Endodermal cell (in vitro differentiated cells): Measurements from ENCODE around the gene ZFYVE28. TPM values are rescaled to one million over a fixed set of nuclear protein-coding genes. Genes with fewer than 3 reads are reported as not detected.

Experiments used
- DNase-seq: peaks from one replicate; pipeline ENCODE4 v3.0.0-alpha.2; 2017
- H3K27ac ChIP-seq: 2 replicates; pipeline ENCODE4 v1.5.1; 2013; ENCODE audit warnings: mild to moderate bottlenecking, low read depth, low read length, moderate library complexity
- H3K27me3 ChIP-seq: 2 replicates; pipeline ENCODE4 v1.6.1; 2013; ENCODE audit warnings: mild to moderate bottlenecking, low read length, moderate library complexity; ENCODE audit not compliant: insufficient read depth, control insufficient read depth, poor library complexity, severe bottlenecking
- H3K36me3 ChIP-seq: 2 replicates; pipeline ENCODE4 v1.7.0; 2013; ENCODE audit warnings: mild to moderate bottlenecking, low read length, moderate library complexity; ENCODE audit not compliant: control insufficient read depth, insufficient read depth
- H3K4me1 ChIP-seq: one replicate; pipeline ENCODE4 v1.7.0; 2013; ENCODE audit warnings: low read length; ENCODE audit not compliant: control insufficient read depth, insufficient read depth
- H3K4me3 ChIP-seq: 2 replicates; pipeline ENCODE4 v1.5.1; 2013; ENCODE audit warnings: mild to moderate bottlenecking, low read length, moderate library complexity
- H3K9ac ChIP-seq: 2 replicates; pipeline ENCODE4 v1.6.1; 2013; ENCODE audit warnings: mild to moderate bottlenecking, low read length, moderate library complexity; ENCODE audit not compliant: poor library complexity, severe bottlenecking; ENCODE audit errors: extremely low read depth
- H3K9me3 ChIP-seq: 2 replicates; pipeline ENCODE4 v1.6.1; 2013; ENCODE audit warnings: mild to moderate bottlenecking, low read length, moderate library complexity; ENCODE audit not compliant: control insufficient read depth
- H3K27ac Mint-ChIP-seq: 2 replicates; pipeline ENCODE4 v1.8.0; 2020; ENCODE audit warnings: mixed read lengths
- H3K27me3 Mint-ChIP-seq: 2 replicates; pipeline ENCODE4 v1.8.0; 2021; ENCODE audit warnings: mild to moderate bottlenecking, mixed read lengths; ENCODE audit not compliant: insufficient read depth
- H3K36me3 Mint-ChIP-seq: 2 replicates; pipeline ENCODE4 v1.8.0; 2020; ENCODE audit warnings: low read depth, mixed read lengths
- H3K4me1 Mint-ChIP-seq: 2 replicates; pipeline ENCODE4 v1.8.0; 2020; ENCODE audit warnings: mixed read lengths
- H3K4me3 Mint-ChIP-seq: 2 replicates; pipeline ENCODE4 v1.8.0; 2020; ENCODE audit warnings: mild to moderate bottlenecking, moderate library complexity, mixed read lengths
- H3K9me3 Mint-ChIP-seq: 2 replicates; pipeline ENCODE4 v1.8.0; 2020; ENCODE audit warnings: mild to moderate bottlenecking, mixed read lengths
- CTCF ChIP-seq: fragments of 200-600 bp; sonication (generic); conservative IDR thresholded peaks from 2 replicates; pipeline ENCODE4 v1.5.0; 2021; ENCODE audit warnings: antibody characterized with exemption, mild to moderate bottlenecking
- WGBS, 2 experiments: methylation state at CpG; one replicate each; pipeline versions ENCODE4 v1.1.5 to v1.1.7; 2013; ENCODE audit warnings: missing lambda C conversion rate in 2 of 2, mixed read lengths in 1 of 2; ENCODE audit not compliant: insufficient coverage in 1 of 2, insufficient read length in 1 of 2; 5-methylcytosine and 5-hydroxymethylcytosine counted together
- total RNA-seq, 2 donors: library from RNA; stranded (reverse); fragmentation: NEBNext Ultra II Directional in 1 of 2; extraction: Animal tissue kit (Norgen Biotek cat#: 25700) in 1 of 2; gene quantifications; 2 replicates in 1 of 2; 3 replicates in 1 of 2; pipeline ENCODE4 v1.2.1, GENCODE V29; 2021

ZFYVE28 gene
- total RNA-seq, 2 donors from 2014 or later = 0.73 to 1.6 TPM

- Histone ChIP-seq H3K9ac (no peak overlapping the region), H3K4me1 (no peaks in the 10 kb centered on the region), H3K27me3 (no peaks in the 10 kb centered on the region), H3K9me3 (no peaks in the 10 kb centered on the region), H3K27ac (no peak overlapping the region), H3K36me3 (no peaks in the 10 kb centered on the region), H3K4me3 (no peak overlapping the region)
- H3K4me1 Mint-ChIP-seq = no peaks in the 10 kb centered on the region
- WGBS, 2 experiments = 91% methylated on average over 20 to 30 of the region's 30 CpGs
- no peak for TF ChIP-seq CTCF
- no peaks in the 10 kb centered on the region for H3K27me3 Mint-ChIP-seq
- H3K27ac Mint-ChIP-seq = no peak overlapping the region
- H3K9me3 Mint-ChIP-seq = no peaks in the 10 kb centered on the region
- no peaks in the 10 kb centered on the region for H3K36me3 Mint-ChIP-seq
- peak; percentile 49 for DNase-seq
- H3K4me3 Mint-ChIP-seq = no peak overlapping the region
These were observed 65.0 kb downstream of the ZFYVE28 start for GRCh38 chr4:2353222-2354107.

- no peak for TF ChIP-seq CTCF
- Histone ChIP-seq H3K27me3 (no peaks in the 10 kb centered on the region), H3K9ac (no peak overlapping the region), H3K36me3 (no peaks in the 10 kb centered on the region), H3K27ac (no peak overlapping the region), H3K9me3 (no peaks in the 10 kb centered on the region), H3K4me1 (no peaks in the 10 kb centered on the region), H3K4me3 (no peak overlapping the region)
- DNase-seq = peak; percentile 35
- Mint-ChIP-seq H3K4me3 (no peak overlapping the region), H3K27me3 (no peaks in the 10 kb centered on the region), H3K36me3 (no peaks in the 10 kb centered on the region), H3K4me1 (no peaks in the 10 kb centered on the region), H3K27ac (no peak overlapping the region), H3K9me3 (no peaks in the 10 kb centered on the region)
- 91 to 100% methylated on average over 3 to 5 of the region's 5 CpGs for WGBS, 2 experiments
These were observed 65.7 kb downstream of the ZFYVE28 start for GRCh38 chr4:2352729-2353221.

GRCh38 chr4:2352171-2352570, 66.3 kb downstream of the ZFYVE28 start:
- no peaks in the 10 kb centered on the region for H3K36me3 Mint-ChIP-seq
- H3K27me3 Mint-ChIP-seq = no peaks in the 10 kb centered on the region
- H3K9me3 Mint-ChIP-seq = no peaks in the 10 kb centered on the region
- DNase-seq = peak; percentile 17
- H3K4me1 Mint-ChIP-seq = no peaks in the 10 kb centered on the region
- H3K27me3 ChIP-seq = no peaks in the 10 kb centered on the region
- no peak overlapping the region for H3K27ac ChIP-seq
- H3K36me3 ChIP-seq = no peaks in the 10 kb centered on the region
- no peak overlapping the region for H3K4me3 Mint-ChIP-seq
- no peak overlapping the region for H3K27ac Mint-ChIP-seq
- H3K4me3 ChIP-seq = no peak overlapping the region
- no peaks in the 10 kb centered on the region for H3K9me3 ChIP-seq
- H3K9ac ChIP-seq = no peak overlapping the region
- 91 to 96% methylated on average over 9 to 10 of the region's 10 CpGs for WGBS, 2 experiments
- TF ChIP-seq CTCF = no peak
- no peaks in the 10 kb centered on the region for H3K4me1 ChIP-seq
